HG02981 (cell line): ENCODE results near the gene PPP1R36.
"Not testable (repeated sequence)": the region's sequence is repeated elsewhere in the genome, so short reads cannot be mapped to it uniquely, and the experiment has no call there.

Source experiments
- ATAC-seq: cut with Tn5 transposase; IDR thresholded peaks from one replicate; pipeline ENCODE4 v1.9.1; 2021; ENCODE audit warnings: mild to moderate bottlenecking, moderate library complexity; ENCODE audit not compliant: unreplicated experiment

The PPP1R36 gene

DNA sequence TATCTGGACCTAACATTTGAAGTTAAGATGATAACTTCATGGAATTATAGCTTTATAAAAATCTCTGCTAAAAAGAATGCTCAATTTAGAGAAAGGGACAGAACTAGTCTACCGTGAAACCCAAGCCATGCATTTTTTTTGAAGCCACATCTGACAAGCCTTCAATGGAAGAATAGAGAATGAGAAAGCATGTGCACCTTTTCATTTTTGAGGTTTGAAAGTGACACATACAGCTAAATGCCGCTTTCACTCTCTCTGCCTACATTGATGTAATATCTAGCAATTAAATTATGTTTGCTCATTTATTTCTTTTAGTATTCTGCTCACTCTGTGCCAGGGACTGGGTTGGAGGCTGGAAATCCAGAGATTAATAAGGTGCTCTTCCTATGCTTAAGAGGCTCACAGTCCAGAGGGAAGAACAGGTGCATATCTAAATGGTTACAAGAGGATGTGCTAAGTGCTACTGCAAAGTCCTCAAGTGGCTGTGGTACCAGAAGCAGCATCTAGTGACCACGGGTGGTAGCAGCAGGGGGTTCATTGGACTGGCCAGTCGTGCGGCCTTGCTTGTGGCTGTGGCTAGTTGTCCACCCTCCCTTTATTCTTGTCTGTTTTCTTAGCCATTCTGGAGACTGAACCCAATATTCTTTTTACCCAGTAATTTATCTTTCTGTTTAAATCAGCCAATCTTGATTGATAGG lies 60.4 kb downstream of the PPP1R36 start:
- no peak for ATAC-seq

DNA sequence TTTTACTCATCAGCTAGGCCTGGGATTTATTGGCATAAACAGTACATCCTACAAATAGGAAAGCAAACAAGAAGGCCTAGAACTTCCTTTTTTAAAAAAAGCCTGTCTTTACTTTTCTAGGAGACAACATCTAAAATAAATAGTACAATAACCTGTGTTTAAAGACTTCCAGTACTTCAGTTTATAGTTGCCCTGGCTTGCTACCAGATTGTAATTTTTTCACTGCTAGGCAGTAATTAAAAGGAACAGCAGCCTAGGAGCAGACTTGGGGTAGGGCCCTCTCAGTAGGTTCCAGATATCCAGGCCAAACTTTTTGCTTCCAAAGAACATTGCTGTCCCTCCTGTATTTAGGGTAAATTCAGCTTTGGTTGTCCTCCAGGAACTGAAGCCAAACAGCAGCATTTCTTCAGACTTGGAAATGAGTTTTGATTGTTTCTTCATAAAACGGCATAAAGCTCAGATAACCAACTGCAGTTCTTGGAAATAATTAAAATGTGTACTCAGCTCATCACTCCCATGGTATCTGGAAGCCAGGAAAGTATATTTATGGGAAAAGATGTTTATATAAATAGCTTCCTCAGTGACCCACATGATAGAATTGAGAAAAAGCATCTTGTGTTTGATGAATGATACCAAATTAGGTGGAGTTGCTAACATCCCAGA lies 61.7 kb downstream of the PPP1R36 start:
- no peak for ATAC-seq

DNA sequence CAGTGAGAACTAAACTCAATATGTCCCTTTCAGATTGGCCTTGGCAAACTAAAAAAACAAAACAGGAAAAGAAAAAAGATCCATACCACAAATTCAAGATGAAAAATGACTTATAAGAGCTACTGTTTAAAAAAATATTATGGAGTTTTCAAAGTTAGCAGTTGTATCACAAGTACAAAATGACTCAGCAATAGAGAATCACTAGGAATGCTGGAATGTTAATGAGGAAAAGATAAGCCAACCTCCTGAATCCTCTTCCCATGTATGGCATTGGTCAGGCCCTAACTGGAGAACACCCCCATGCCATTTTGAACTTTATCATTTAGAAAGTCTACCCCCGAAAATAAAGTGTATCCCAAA lies 62.2 kb downstream of the PPP1R36 start:
- ATAC-seq: no peak

- ATAC-seq: no peak
Observed at GRCh38 chr14:64612971-64613666, 63.4 kb downstream of the PPP1R36 start.

DNA sequence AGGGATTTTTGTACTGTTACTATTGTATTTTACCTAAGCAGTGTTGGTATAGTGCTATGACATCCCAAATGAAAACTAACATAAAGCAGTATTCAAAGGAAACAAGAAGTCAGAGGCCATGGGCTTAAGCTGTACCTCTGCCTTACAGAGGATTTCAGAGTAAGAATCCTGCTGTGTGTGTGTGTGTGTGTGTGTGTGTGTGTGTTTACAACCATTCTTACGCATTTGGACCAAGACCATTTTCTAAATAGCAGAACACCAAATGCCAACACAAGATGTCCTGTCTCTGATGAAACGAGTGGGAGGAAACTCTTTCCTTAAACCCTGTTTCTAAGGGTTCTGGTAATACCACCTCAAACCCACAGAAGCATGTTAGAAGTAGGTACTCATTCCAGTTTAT lies 64.4 kb downstream of the PPP1R36 start:
- ATAC-seq: no peak

GRCh38 chr14:64614805-64615391 lies 65.1 kb downstream of the PPP1R36 start:
- ATAC-seq: no peak

DNA sequence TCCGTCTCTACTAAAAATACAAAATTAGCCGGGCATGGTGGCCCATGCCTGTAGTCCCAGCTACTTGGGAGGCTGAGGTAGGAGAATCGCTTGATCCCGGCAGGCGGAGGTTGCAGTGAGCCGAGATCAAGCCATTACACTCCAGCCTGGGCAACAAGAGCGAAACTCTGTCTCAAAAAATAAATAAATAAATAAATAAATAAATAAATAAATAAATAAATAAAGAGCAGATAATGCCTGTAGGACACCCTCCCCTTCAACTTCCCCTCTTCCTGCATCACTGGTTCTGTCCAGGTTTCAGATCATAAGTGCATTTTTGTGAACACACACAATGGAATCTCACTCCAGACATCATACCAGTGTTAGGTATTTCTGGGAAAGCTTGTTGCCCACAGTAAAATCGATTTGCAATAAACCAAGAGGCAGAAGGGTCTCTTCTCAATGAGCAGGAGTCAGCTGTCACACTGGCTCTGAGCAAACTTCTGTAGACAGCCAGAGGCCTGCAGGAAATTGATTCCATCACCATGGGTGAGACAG lies 68.2 kb downstream of the PPP1R36 start:
- not testable (repeated sequence) for ATAC-seq

- no peak for ATAC-seq
Observed at GRCh38 chr14:64620910-64621309, 71.1 kb downstream of the PPP1R36 start.

- no peak for ATAC-seq
Observed at GRCh38 chr14:64623554-64624165, 73.9 kb downstream of the PPP1R36 start.

DNA sequence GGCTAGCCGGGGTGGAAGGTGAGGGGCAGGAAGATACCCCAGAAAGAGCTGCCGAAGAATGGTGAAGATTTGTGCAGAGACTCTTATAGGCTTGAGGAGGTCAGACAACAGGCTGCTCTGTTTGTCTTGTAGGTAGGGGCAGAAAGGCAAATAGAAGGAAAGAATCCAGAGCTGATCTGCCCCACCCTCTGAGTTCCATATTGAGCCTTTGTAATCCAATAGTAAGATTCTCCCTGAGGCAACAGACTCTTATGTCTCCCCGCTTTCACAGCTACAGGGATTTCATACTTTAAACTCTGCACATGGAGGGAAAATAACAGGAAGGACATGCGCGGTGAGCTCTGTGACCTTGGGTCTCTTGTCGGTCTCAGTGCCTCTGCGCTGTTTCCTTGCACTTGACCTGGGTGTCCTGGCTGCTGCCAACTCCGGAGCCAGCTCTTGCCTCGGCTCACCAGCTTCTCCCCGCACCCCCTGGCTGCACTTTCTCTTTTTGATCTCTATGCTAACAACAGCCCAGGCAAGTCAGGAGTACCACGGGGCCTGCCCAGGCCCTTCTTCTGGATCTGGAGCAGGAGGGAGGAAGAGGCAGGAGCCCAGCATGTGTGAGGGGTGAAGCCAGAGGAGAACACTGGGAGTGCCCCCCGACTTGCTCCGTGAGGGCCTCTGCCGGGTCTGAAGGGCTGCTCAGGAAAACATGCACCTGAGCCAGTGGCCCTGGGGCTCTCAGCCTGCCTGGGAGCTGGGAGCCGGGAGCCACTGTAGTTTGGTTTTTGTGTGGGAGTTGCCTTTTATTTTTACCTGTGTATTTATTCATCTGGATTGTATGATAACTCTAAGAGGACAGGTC lies 75.8 kb downstream of the PPP1R36 start:
- ATAC-seq: no peak

GRCh38 chr14:64628940-64629408 lies 79.2 kb downstream of the PPP1R36 start:
- ATAC-seq: no peak

GRCh38 chr14:64630778-64631177 lies 81.0 kb downstream of the PPP1R36 start:
- no peak for ATAC-seq

DNA sequence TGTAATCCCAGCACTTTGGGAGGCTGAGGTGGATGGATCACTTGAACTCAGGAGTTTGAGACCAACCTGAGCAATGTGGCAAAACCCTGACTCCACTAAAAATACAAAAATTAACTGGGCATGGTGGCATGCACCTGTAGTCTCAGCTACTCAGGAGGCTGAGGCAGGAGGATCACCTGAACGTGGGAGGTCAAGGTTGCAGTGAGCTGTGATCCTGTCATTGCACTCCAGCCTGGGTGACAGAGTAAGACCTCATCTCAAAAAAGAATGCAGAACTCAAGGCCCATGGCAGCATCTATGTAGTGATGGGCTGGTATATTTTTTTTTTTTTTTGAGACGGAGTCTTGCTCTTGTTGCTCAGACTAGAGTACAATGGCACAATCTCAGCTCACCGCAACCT lies 81.5 kb downstream of the PPP1R36 start:
- not testable (repeated sequence) for ATAC-seq

GRCh38 chr14:64632056-64632455 lies 82.3 kb downstream of the PPP1R36 start:
- ATAC-seq: no peak

DNA sequence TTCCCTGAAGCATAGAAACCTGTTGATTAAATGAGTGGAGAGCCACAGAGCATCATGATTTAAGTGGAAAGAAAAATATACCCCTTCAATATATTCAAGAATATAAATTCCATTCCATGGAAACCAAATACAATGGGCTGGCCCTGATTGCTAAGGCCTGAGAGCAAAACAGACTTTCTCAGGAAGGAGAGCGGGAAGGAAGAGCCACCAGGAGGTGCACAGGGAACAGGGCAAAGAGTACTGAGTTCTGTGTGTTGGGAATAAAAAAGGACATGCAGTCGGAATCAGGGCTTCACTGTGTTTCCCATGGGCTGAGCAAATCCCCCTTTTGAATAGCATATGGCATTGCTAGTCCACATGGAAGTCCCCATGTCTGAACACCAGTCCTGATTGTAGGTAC lies 84.8 kb downstream of the PPP1R36 start:
- no peak for ATAC-seq

GRCh38 chr14:64636208-64636979 lies 86.6 kb downstream of the PPP1R36 start:
- ATAC-seq: peak; percentile 66

GRCh38 chr14:64636980-64637429 lies 87.2 kb downstream of the PPP1R36 start:
- ATAC-seq: no peak

DNA sequence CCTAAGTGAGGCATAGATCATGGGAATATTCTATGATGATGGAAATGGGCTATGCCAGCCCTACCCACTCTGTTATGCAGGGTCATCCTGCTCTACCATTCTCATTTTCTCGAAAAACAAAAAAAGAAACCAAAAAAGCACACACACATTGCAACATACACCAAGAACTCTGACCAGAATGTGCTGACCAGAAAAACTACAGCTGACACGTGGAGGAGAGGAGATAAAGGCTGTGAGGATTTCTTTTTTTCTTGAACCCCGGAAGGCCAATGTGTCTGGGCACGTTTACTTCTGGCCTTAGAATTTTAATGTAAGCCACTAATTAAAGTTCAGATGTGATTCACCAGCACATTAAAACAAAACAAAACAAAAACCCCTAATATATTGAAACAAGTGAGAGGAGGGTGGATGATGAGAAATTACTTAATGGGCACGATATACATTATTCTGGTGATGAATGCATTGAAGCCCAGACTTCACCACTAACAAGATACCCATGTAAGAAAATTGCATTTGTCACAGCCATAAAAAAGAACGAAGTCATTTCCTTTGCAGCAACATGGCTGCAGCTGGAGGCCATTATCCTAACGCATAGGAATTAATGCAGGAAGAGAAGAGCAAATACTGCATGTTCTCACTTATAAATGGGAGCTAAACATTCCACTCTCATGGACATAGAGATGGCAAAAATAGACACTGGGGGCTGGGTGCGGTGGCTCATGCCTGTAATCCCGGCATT lies 88.1 kb downstream of the PPP1R36 start:
- no peak for ATAC-seq
